PC-3 (cell line): ENCODE data around the gene TMEM107. TPM values are rescaled to one million over a fixed set of nuclear protein-coding genes. Genes with fewer than 3 reads are reported as not detected.

Source experiments
- ATAC-seq: fragments of 200-7000 bp; cut with Tn5 transposase; 2 replicates; pipeline ENCODE4 v1.9.1; 2020; ENCODE audit warnings: mild to moderate bottlenecking, moderate library complexity
- BruUV-seq: library from RNA; stranded (reverse); fragments of 400-500 nt; replicated peaks from 2 replicates; lab custom pipeline; 2021; lab: Mats Ljungman, UMichigan
- CTCF ChIA-PET: fragments of 300-600 bp; sonication (Branson Sonifier 250); formaldehyde crosslinking; loops from one replicate; lab custom pipeline; 2022; ENCODE audit warnings: antibody characterized with exemption; lab: Charles Lee
- POLR2A ChIA-PET: fragments of 300-600 bp; sonication (Branson Sonifier 250); formaldehyde crosslinking; loops from one replicate; lab custom pipeline; 2022; ENCODE audit warnings: antibody characterized with exemption; ENCODE audit not compliant: unreplicated experiment; lab: Charles Lee
- DNase-seq: peaks from one replicate; pipeline ENCODE4 v3.0.0-alpha.2; 2015
- H2AFZ ChIP-seq: fragments of 300-600 bp; sonication (generic); 2 replicates; pipeline ENCODE4 v1.6.0; 2016; ENCODE audit warnings: antibody characterized with exemption, low read length
- H3F3A ChIP-seq: fragments of 300-600 bp; sonication (generic); one replicate; pipeline ENCODE4 v1.6.0; 2017; ENCODE audit warnings: antibody characterized with exemption, low read length, control low read depth, mild to moderate bottlenecking; ENCODE audit not compliant: unreplicated experiment
- H3K27ac ChIP-seq: fragments of 300-600 bp; sonication (generic); 2 replicates; pipeline ENCODE4 v1.5.1; 2016; ENCODE audit warnings: mild to moderate bottlenecking, low read length
- H3K27me3 ChIP-seq: fragments of 300-600 bp; sonication (generic); 2 replicates; pipeline ENCODE4 v1.6.1; 2016; ENCODE audit warnings: low read length, mixed read lengths
- H3K36me3 ChIP-seq: fragments of 300-600 bp; sonication (generic); 2 replicates; pipeline ENCODE4 v1.6.1; 2016; ENCODE audit warnings: low read depth, mixed run types, low read length, mixed read lengths
- H3K4me1 ChIP-seq: fragments of 300-600 bp; sonication (generic); 2 replicates; pipeline ENCODE4 v1.5.1; 2016; ENCODE audit warnings: low read length; ENCODE audit not compliant: insufficient read depth
- H3K4me2 ChIP-seq: fragments of 300-600 bp; sonication (generic); 2 replicates; pipeline ENCODE4 v1.6.0; 2016; ENCODE audit warnings: low read length
- H3K4me3 ChIP-seq: fragments of 300-600 bp; sonication (generic); 2 replicates; pipeline ENCODE4 v1.5.1; 2016; ENCODE audit warnings: mild to moderate bottlenecking, low read length, mixed read lengths
- H3K79me2 ChIP-seq: fragments of 300-600 bp; sonication (generic); 2 replicates; pipeline ENCODE4 v1.6.1; 2017; ENCODE audit warnings: low read length, mixed read lengths
- H3K9ac ChIP-seq: fragments of 300-600 bp; sonication (generic); 2 replicates; pipeline ENCODE4 v1.6.0; 2016; ENCODE audit warnings: mild to moderate bottlenecking, low read length
- H3K9me2 ChIP-seq: fragments of 300-600 bp; sonication (generic); replicated peaks from 2 replicates; pipeline ENCODE4 v1.6.1; 2016; ENCODE audit warnings: mixed run types, low read length, mixed read lengths
- H3K9me3 ChIP-seq: fragments of 300-600 bp; sonication (generic); 2 replicates; pipeline ENCODE4 v1.6.1; 2016; ENCODE audit warnings: low read length, mixed read lengths
- H4K20me1 ChIP-seq: fragments of 300-600 bp; sonication (generic); 2 replicates; pipeline ENCODE4 v1.6.1; 2016; ENCODE audit warnings: low read length, mixed read lengths
- CTCF ChIP-seq: fragments of 300-600 bp; sonication (generic); conservative IDR thresholded peaks from 2 replicates; pipeline ENCODE4 v1.5.1; 2017; ENCODE audit warnings: antibody characterized with exemption, low read depth, mild to moderate bottlenecking, low read length
- EZH2 ChIP-seq: fragments of 300-600 bp; sonication (generic); IDR thresholded peaks from one replicate; pipeline ENCODE4 v1.6.1; 2017; ENCODE audit warnings: antibody characterized with exemption, mild to moderate bottlenecking, low read length; ENCODE audit not compliant: unreplicated experiment
- EZH2phosphoT487 ChIP-seq: fragments of 300-600 bp; sonication (generic); IDR thresholded peaks from 2 replicates; pipeline ENCODE4 v1.6.1; 2018; ENCODE audit warnings: mild to moderate bottlenecking, antibody characterized with exemption, low read length, borderline replicate concordance
- intact Hi-C: fragments of 100-400 bp; cut with micrococcal nuclease; formaldehyde crosslinking; loops from 2 replicates; pipeline ENCODE4 v1.9.0; 2023
- total RNA-seq: library from RNA; depleted of rRNA; stranded (reverse); fragments of >200 nt; gene quantifications from 2 replicates; pipeline ENCODE4 v1.2.3, GENCODE V29; 2014

Gene TMEM107
- total RNA-seq, 1 experiment from 2014 or later: 19.0 TPM

- H3K4me1 ChIP-seq: peaks cover 18% of the 10 kb centered on the region
- DNase-seq (no peak), ATAC-seq (no peak)
- H2AFZ ChIP-seq: peak overlapping the region; percentile 76
- peak overlapping the region; percentile 77 for H3K4me3 ChIP-seq
- no TSS peak for BruUV-seq
- H4K20me1 ChIP-seq: no peaks in the 10 kb centered on the region
- H3K36me3 ChIP-seq: no peaks in the 10 kb centered on the region
- intact Hi-C loops: no loop called here
- no peaks in the 10 kb centered on the region for H3K9me3 ChIP-seq
- peaks cover 9% of the 10 kb centered on the region for H3F3A ChIP-seq
- TF ChIP-seq CTCF: no peak
- no peak for TF ChIP-seq EZH2
- TF ChIP-seq EZH2phosphoT487: no peak
- H3K9ac ChIP-seq: peak overlapping the region; percentile 78
- POLR2A ChIA-PET: no interaction called here
- CTCF ChIA-PET: interaction anchor here (0.8 kb wide), 1 partner anchor 11 kb away, joined by 3 read pairs; no protein-coding TSS in a partner anchor
- H3K79me2 ChIP-seq: peaks cover 8% of the 10 kb centered on the region; the same call in 1 of the 2 replicates
- H3K27ac ChIP-seq: no peak overlapping the region
- peak overlapping the region; percentile 88 for H3K4me2 ChIP-seq
- H3K27me3 ChIP-seq: no peaks in the 10 kb centered on the region
- H3K9me2 ChIP-seq: no peaks in the 10 kb centered on the region
These were observed 985 bp upstream of the TMEM107 start for GRCh38 chr17:8176998-8177731.

- intact Hi-C loops: no loop called here
- POLR2A ChIA-PET: interaction anchor here (0.6 kb wide), 1 partner anchor 12 kb away, joined by 4 read pairs; no protein-coding TSS in a partner anchor
- H3F3A ChIP-seq: peaks cover 9% of the 10 kb centered on the region
- H3K27ac ChIP-seq: no peak overlapping the region
- H3K36me3 ChIP-seq: no peaks in the 10 kb centered on the region
- no peaks in the 10 kb centered on the region for H3K27me3 ChIP-seq
- H3K9me3 ChIP-seq: no peaks in the 10 kb centered on the region
- no peaks in the 10 kb centered on the region for H3K9me2 ChIP-seq
- peaks cover 18% of the 10 kb centered on the region for H3K4me1 ChIP-seq
- peaks cover 8% of the 10 kb centered on the region; the same call in 1 of the 2 replicates for H3K79me2 ChIP-seq
- DNase-seq: no peak
- peak overlapping the region; percentile 78 for H3K9ac ChIP-seq
- peak overlapping the region; percentile 77 for H3K4me3 ChIP-seq
- BruUV-seq: no TSS peak
- peak; percentile 4 for ATAC-seq
- peak overlapping the region; percentile 88 for H3K4me2 ChIP-seq
- H2AFZ ChIP-seq: peak overlapping the region; percentile 76
- TF ChIP-seq CTCF: no peak
- H4K20me1 ChIP-seq: no peaks in the 10 kb centered on the region
- CTCF ChIA-PET: no interaction called here
These were observed 384 bp downstream of the TMEM107 start for GRCh38 chr17:8175795-8176196.

- Histone ChIP-seq H3K9ac (peak overlapping the region; percentile 86), H3K27ac (peak overlapping the region; percentile 94), H3K9me2 (no peaks in the 10 kb centered on the region), H3K36me3 (no peaks in the 10 kb centered on the region), H3K79me2 (peaks cover 8% of the 10 kb centered on the region; the same call in 1 of the 2 replicates), H3K27me3 (no peaks in the 10 kb centered on the region), H3K4me2 (peak overlapping the region; percentile 82), H3F3A (peaks cover 9% of the 10 kb centered on the region), H4K20me1 (no peaks in the 10 kb centered on the region), H2AFZ (peak overlapping the region; percentile 49), H3K9me3 (no peaks in the 10 kb centered on the region), H3K4me3 (peak overlapping the region; percentile 65), H3K4me1 (peaks cover 18% of the 10 kb centered on the region)
- ChIA-PET CTCF (no interaction called here), POLR2A (interaction anchor here (1.2 kb wide), 1 partner anchor 16 kb away, joined by 13 read pairs; the partner anchor contains the start of gene BORCS6)
- TF ChIP-seq CTCF: no peak
- TF ChIP-seq EZH2phosphoT487: no peak
- no peak for TF ChIP-seq EZH2
- intact Hi-C loops: loop anchor here (5.0 kb wide), 1 partner anchor 37 kb away; no protein-coding TSS in a partner anchor
- peak; percentile 16; the same call in 1 of the 2 replicates for ATAC-seq
- DNase-seq: no peak
- BruUV-seq: no TSS peak
These were observed 2.3 kb downstream of the TMEM107 start for GRCh38 chr17:8173871-8174322.
